Omental fat pad (tissue), 4 donors: ENCODE measurements around the gene PTPRG. TPM values are rescaled to one million over a fixed set of nuclear protein-coding genes. Genes with fewer than 3 reads are reported as not detected.

Source experiments
- ATAC-seq: fragments of 150-250 bp; one replicate; pipeline ENCODE4 v1.9.1; 2016; ENCODE audit warnings: mild to moderate bottlenecking, moderate library complexity; ENCODE audit not compliant: low FRiP score
- DNase-seq: peaks from one replicate; pipeline ENCODE4 v3.0.0-alpha.2; 2019; ENCODE audit warnings: low spot score
- total RNA-seq, 4 donors: library from RNA; depleted of rRNA; stranded (reverse); fragments of >200 nt; gene quantifications; one replicate each; pipeline ENCODE4 v1.1.0, GENCODE V29; 2016
- TF ChIP-seq, protein P1 (sequence below), 3 donors: fragments of 450-650 bp; IDR thresholded peaks; one replicate each; pipeline ENCODE4 v1.5.1; 2016 to 2017; ENCODE audit warnings: antibody characterized with exemption in 3 of 3, mild to moderate bottlenecking in 3 of 3, moderate library complexity in 2 of 3

The PTPRG gene
- total RNA-seq, 4 donors from 2014 or later: 90.0 to 172 (median 104) TPM

DNA sequence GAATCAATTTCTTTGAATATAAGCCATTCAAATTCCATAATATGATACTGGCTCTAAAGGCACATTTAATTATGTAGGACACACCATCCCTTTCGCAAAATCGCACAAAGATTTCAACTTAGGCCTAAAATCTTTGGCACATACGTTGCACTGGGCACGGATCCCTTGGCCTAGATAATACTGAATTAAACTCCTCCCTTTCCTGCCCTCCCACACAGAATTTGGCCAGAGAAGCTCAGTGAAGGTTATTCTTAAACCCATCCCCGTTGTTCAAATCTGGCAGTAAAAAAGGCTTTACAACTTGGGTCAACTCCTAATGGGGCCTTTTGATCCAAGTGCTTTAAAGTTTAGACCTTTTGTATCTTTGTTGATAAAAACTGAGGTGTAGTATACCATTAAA, 247.2 kb downstream of the PTPRG start:
- DNase-seq (no peak), ATAC-seq (no peak)
- TF ChIP-seq, protein P1, sequence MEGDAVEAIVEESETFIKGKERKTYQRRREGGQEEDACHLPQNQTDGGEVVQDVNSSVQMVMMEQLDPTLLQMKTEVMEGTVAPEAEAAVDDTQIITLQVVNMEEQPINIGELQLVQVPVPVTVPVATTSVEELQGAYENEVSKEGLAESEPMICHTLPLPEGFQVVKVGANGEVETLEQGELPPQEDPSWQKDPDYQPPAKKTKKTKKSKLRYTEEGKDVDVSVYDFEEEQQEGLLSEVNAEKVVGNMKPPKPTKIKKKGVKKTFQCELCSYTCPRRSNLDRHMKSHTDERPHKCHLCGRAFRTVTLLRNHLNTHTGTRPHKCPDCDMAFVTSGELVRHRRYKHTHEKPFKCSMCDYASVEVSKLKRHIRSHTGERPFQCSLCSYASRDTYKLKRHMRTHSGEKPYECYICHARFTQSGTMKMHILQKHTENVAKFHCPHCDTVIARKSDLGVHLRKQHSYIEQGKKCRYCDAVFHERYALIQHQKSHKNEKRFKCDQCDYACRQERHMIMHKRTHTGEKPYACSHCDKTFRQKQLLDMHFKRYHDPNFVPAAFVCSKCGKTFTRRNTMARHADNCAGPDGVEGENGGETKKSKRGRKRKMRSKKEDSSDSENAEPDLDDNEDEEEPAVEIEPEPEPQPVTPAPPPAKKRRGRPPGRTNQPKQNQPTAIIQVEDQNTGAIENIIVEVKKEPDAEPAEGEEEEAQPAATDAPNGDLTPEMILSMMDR (IDR thresholded peaks at IDR 0.05): no peak

DNA sequence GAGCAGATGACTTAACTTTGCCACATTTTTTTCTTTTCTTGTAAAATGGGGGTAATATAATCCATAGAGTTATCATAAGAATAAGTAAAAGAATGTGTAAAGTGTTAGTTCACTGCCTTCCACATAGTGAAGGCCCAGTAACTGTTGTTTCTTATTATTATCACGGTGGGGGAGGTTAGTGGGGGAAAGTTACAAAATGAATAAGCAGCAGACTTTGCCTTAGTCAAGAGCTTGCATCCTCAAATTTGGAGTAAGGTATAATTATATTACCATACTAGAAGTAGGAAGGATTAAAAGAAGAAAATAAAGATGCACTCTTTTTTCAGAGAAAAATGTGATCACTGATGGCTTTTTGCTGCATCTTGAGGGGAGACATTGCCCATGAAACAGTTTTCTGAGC, 247.6 kb downstream of the PTPRG start:
- TF ChIP-seq, protein P1 (IDR thresholded peaks at IDR 0.05): no peak
- ATAC-seq (no peak), DNase-seq (no peak)

DNA sequence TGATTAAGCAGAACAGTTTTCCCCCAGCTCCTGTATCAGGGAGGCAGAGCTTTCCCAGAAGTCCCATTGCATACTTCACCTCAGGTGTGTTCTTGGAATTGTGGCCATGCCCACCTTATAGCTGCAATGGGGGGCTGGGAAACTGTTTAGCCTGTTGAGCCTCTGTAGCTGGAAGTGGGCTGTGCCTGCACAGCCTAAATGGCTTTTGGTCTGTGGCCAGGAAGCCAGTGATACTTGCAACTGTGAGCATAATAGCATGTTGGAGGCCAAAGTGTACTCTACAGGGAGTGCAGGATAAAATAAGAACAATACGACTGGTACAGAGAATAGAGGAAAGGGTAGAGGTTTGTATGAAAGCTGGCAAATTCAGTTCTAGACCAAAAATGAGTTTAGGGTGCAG, 248.5 kb downstream of the PTPRG start:
- ATAC-seq (no peak), DNase-seq (no peak)
- TF ChIP-seq, protein P1 (IDR thresholded peaks at IDR 0.05): no peak

DNA sequence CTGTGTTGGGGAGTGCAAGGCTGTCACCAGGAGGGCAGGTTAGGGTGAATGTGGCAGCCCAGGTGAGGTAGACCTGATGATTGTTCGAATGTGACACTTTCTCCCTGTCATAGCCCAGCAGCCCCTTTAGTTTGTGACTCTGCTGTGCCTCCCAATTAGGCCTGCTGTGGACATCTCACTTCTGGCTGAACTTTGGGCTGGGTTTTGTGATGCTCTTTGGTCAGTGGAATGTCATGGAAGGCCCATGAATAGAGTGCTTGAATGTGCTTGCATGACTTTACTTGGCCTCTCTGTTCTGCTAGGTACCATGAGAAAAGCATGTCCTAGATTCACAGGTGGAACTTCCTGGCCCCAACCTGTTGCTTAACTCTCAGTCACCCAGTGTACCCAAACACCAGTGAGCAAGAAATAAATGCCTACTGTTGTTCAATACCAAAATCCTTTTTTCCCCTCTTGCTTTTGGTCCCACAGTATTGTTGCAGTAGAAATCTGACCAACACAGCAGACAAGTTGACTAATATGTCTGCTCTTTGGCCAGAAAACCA, 249.7 kb downstream of the PTPRG start:
- DNase-seq (no peak), ATAC-seq (no peak)
- TF ChIP-seq, protein P1 (IDR thresholded peaks at IDR 0.05): no peak

DNA sequence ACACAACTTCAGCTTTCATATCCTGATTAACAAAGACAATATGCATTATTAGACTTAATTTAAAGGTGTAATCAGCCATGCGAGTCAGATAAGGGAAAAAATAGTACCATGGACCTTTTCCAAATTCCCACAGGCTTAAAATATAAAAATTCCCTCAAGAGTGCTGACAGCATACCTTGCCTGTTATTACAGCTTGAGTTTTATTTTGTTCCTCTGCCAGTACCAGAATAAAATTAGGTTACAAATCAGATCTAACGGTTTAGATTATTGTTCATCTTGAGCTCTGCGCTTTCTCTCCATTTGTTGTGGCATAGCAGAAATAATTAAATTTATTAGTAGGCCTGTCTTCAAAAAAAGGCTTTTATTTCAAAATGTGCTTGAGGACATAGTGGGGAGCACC, 250.3 kb downstream of the PTPRG start:
- TF ChIP-seq, protein P1 (IDR thresholded peaks at IDR 0.05): no peak
- ATAC-seq (no peak), DNase-seq (no peak)

DNA sequence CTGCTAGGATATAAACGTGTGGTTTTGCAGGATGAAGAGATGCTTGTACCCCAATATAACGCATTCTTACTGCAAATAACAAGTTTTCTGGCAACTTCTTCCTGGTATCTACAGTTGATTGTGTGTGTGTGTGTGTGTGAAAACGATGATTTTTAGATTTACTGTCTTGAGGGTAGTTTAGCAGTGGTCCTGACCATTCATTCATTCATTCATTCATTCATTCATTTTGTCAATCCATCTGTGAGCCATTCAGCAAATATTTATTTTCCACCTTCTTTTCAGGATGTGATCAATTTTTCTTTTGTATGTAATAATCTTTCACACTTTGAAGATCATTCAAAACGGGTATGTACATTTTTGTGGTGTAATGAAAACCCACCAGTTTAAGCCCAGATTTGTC, 250.7 kb downstream of the PTPRG start:
- no peak for ATAC-seq
- DNase-seq: no peak

DNA sequence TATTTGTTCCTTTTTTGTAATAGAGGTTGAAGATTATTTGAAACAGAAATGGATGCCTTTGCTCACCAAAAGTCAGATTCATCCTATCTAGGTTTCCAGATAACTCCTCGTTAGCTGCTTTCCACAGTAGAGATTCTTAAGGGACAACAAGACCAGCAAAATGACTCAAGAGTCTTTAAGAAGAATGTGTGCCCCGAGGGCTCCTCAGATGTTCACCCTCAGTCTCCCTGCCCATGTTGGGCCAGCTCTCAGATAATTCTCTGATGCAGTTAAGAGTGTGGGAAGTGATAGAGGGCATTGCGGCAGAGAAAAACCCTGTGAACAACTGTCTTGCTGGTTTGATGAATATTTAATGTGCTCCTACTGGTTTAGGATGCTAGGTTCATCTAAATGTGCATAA, 251.1 kb downstream of the PTPRG start:
- DNase-seq (no peak), ATAC-seq (no peak)
- TF ChIP-seq, protein P1 (IDR thresholded peaks at IDR 0.05): no peak

More for the DNA sequence above, 250.7 kb downstream of the PTPRG start:
- TF ChIP-seq, protein P1 (IDR thresholded peaks at IDR 0.05): no peak
